IMR-90 (cell line): ENCODE measurements around the gene SH2D7. TPM values are rescaled to one million over a fixed set of nuclear protein-coding genes. Genes with fewer than 3 reads are reported as not detected.

ENCODE experiments used
- ATAC-seq: fragments of 200-7000 bp; cut with Tn5 transposase; 2 replicates; pipeline ENCODE4 v1.9.1; 2020; ENCODE audit warnings: low read depth, mild to moderate bottlenecking, moderate library complexity
- BruUV-seq: library from RNA; stranded (reverse); fragments of 400-500 nt; replicated peaks from 2 replicates; lab custom pipeline; 2021; lab: Mats Ljungman, UMichigan
- CTCF ChIA-PET: fragments of 300-600 bp; formaldehyde crosslinking; extraction: SDS; loops from one replicate; lab custom pipeline; 2021; ENCODE audit warnings: antibody characterized with exemption; lab: Yijun Ruan, JAX
- POLR2A ChIA-PET: fragments of 300-600 bp; sonication (Branson Sonifier 250); formaldehyde crosslinking; loops from one replicate; lab custom pipeline; 2022; ENCODE audit warnings: antibody characterized with exemption; ENCODE audit not compliant: unreplicated experiment; lab: Charles Lee
- DNase-seq: peaks from one replicate; pipeline ENCODE4 v3.0.0; 2013
- H2AFZ ChIP-seq: replicated peaks from 2 replicates; pipeline ENCODE3; 2013; ENCODE audit warnings: low read length, mild to moderate bottlenecking; ENCODE audit not compliant: poor library complexity
- H2AK5ac ChIP-seq: 2 replicates; pipeline ENCODE4 v1.6.1; 2013; ENCODE audit warnings: low read depth, low read length, inconsistent platforms
- H2AK9ac ChIP-seq: replicated peaks from 2 replicates; pipeline ENCODE3; 2013; ENCODE audit warnings: mild to moderate bottlenecking, low read depth, low read length, moderate library complexity; ENCODE audit not compliant: poor library complexity
- H2BK120ac ChIP-seq: 2 replicates; pipeline ENCODE4 v1.6.1; 2013; ENCODE audit warnings: low read depth, low read length, inconsistent platforms
- H2BK15ac ChIP-seq: 3 replicates; pipeline ENCODE4 v1.6.1; 2013; ENCODE audit warnings: low read depth, low read length, inconsistent platforms
- H2BK20ac ChIP-seq: 2 replicates; pipeline ENCODE4 v1.6.1; 2013; ENCODE audit warnings: low read depth, mild to moderate bottlenecking, inconsistent platforms, low read length, moderate library complexity
- H2BK5ac ChIP-seq: 2 replicates; pipeline ENCODE4 v1.6.1; 2013; ENCODE audit warnings: mild to moderate bottlenecking, low read depth, low read length, inconsistent platforms; ENCODE audit not compliant: poor library complexity, severe bottlenecking
- H3K14ac ChIP-seq: replicated peaks from 2 replicates; pipeline ENCODE4 v1.6.1; 2013; ENCODE audit warnings: low read depth, low read length, inconsistent platforms
- H3K18ac ChIP-seq: 2 replicates; pipeline ENCODE4 v1.6.1; 2013; ENCODE audit warnings: low read depth, low read length, control low read depth
- H3K23ac ChIP-seq: 2 replicates; pipeline ENCODE4 v1.6.1; 2013; ENCODE audit warnings: low read depth, low read length, inconsistent platforms
- H3K27ac ChIP-seq: 2 replicates; pipeline ENCODE4 v1.5.1; 2013; ENCODE audit warnings: mild to moderate bottlenecking, control low read depth, low read length; ENCODE audit not compliant: insufficient read depth
- H3K27me3 ChIP-seq: 2 replicates; pipeline ENCODE4 v1.6.1; 2013; ENCODE audit warnings: low read length; ENCODE audit not compliant: control insufficient read depth, insufficient read depth
- H3K36me3 ChIP-seq: 2 replicates; pipeline ENCODE4 v1.6.1; 2013; ENCODE audit warnings: low read length, mixed read lengths; ENCODE audit not compliant: control insufficient read depth, insufficient read depth
- H3K4ac ChIP-seq: 2 replicates; pipeline ENCODE4 v1.6.1; 2013; ENCODE audit warnings: low read depth, low read length, inconsistent platforms
- H3K4me1 ChIP-seq: 2 replicates; pipeline ENCODE4 v1.6.1; 2013; ENCODE audit warnings: low read length, mixed read lengths; ENCODE audit not compliant: control insufficient read depth, insufficient read depth
- H3K4me2 ChIP-seq: 2 replicates; pipeline ENCODE4 v1.6.1; 2013; ENCODE audit warnings: low read depth, mild to moderate bottlenecking, control low read depth, low read length, moderate library complexity
- H3K4me3 ChIP-seq: 2 replicates; pipeline ENCODE4 v1.5.1; 2013; ENCODE audit warnings: low read depth, mild to moderate bottlenecking, control low read depth, low read length, moderate library complexity; ENCODE audit not compliant: insufficient read depth
- H3K56ac ChIP-seq: 2 replicates; pipeline ENCODE4 v1.6.1; 2013; ENCODE audit warnings: low read length, inconsistent platforms; ENCODE audit not compliant: insufficient read depth; ENCODE audit errors: extremely low read depth
- H3K79me1 ChIP-seq, 2 experiments: 2 replicates each; pipeline ENCODE4 v1.6.1; 2013; ENCODE audit warnings: low read length in 2 of 2, inconsistent platforms in 1 of 2, low read depth in 1 of 2
- H3K9ac ChIP-seq: 2 replicates; pipeline ENCODE4 v1.6.1; 2013; ENCODE audit warnings: low read depth, low read length, control low read depth
- H3K9me1 ChIP-seq: 2 replicates; pipeline ENCODE4 v1.6.1; 2013; ENCODE audit warnings: low read length, inconsistent platforms; ENCODE audit not compliant: insufficient read depth
- H3K9me3 ChIP-seq: 2 replicates; pipeline ENCODE4 v1.6.1; 2013; ENCODE audit warnings: low read length; ENCODE audit not compliant: control insufficient read depth, insufficient read depth
- H4K20me1 ChIP-seq: 2 replicates; pipeline ENCODE4 v1.6.1; 2013; ENCODE audit warnings: low read length, inconsistent platforms; ENCODE audit not compliant: insufficient read depth
- H4K5ac ChIP-seq: 2 replicates; pipeline ENCODE4 v1.6.1; 2013; ENCODE audit warnings: mild to moderate bottlenecking, low read depth, low read length, control low read depth
- H4K8ac ChIP-seq, 2 experiments: 2 replicates each; pipeline ENCODE4 v1.6.1; 2013; ENCODE audit warnings: low read depth in 2 of 2, low read length in 2 of 2, control low read depth in 1 of 2, inconsistent platforms in 1 of 2
- H4K91ac ChIP-seq: 2 replicates; pipeline ENCODE4 v1.6.1; 2013; ENCODE audit warnings: low read depth, low read length, inconsistent platforms; ENCODE audit not compliant: insufficient read depth
- BHLHE40 ChIP-seq: fragments of 150-350 bp; IDR thresholded peaks from 2 replicates; pipeline ENCODE4 v1.6.1; 2016; ENCODE audit warnings: mild to moderate bottlenecking, low read depth, low read length
- MAFK ChIP-seq: IDR thresholded peaks from 2 replicates; pipeline ENCODE4 v1.6.1; 2012; ENCODE audit warnings: low read depth, low read length, improper control_type of control experiment
- MAZ ChIP-seq: IDR thresholded peaks from 2 replicates; pipeline ENCODE4 v1.6.1; 2012; ENCODE audit warnings: low read depth, mild to moderate bottlenecking, low read length, improper control_type of control experiment, moderate library complexity, borderline replicate concordance
- MXI1 ChIP-seq: IDR thresholded peaks from 2 replicates; pipeline ENCODE4 v1.6.1; 2012; ENCODE audit warnings: low read depth, mild to moderate bottlenecking, low read length, moderate library complexity, borderline replicate concordance
- POLR2A ChIP-seq: IDR thresholded peaks from 2 replicates; pipeline ENCODE4 v1.6.1; 2012; ENCODE audit warnings: mild to moderate bottlenecking, low read depth, low read length
- WGBS, 2 experiments: methylation state at CpG; one replicate each; pipeline versions ENCODE4 v1.1.5 to v1.1.7; 2013; ENCODE audit warnings: missing lambda C conversion rate in 2 of 2; ENCODE audit not compliant: insufficient read length in 1 of 2; ENCODE audit errors: extremely low coverage in 2 of 2; 5-methylcytosine and 5-hydroxymethylcytosine counted together
- dilution Hi-C: fragments of 300-500 bp; cut with HindIII; formaldehyde crosslinking; loops from one replicate; pipeline ENCODE4 v1.14.3; 2018; ENCODE audit warnings: low sequenced_read_pairs; ENCODE audit not compliant: unreplicated experiment
- in situ Hi-C: fragments of 300-500 bp; cut with MboI; formaldehyde crosslinking; loops from 3 replicates; pipeline ENCODE4 v1.14.3; 2019; ENCODE audit warnings: low sequenced_read_pairs, inconsistent platforms, mixed read lengths
- intact Hi-C: fragments of 100-400 bp; cut with micrococcal nuclease; formaldehyde crosslinking; loops from 2 replicates; pipeline ENCODE4 v1.10.0; 2022
- polyA plus RNA-seq, 3 experiments: library from polyadenylated mRNA; depleted of rRNA; stranded (reverse); fragments of >200 nt; gene quantifications; 2 replicates each; pipeline ENCODE4 v1.2.3, GENCODE V29; 2012; ENCODE audit warnings: low replicate concordance in 1 of 3
- total RNA-seq: library from RNA; depleted of rRNA; stranded (reverse); fragments of >200 nt; gene quantifications from 2 replicates; pipeline ENCODE4 v1.2.3, GENCODE V29; 2012

SH2D7 gene
- total and polyA plus RNA-seq, 2 of the 4 experiments (the other 2 are of a cell fraction), result not detected

- H3K9me3 ChIP-seq, result no peaks in the 10 kb centered on the region
- CTCF ChIA-PET, result no interaction called here
- peak within 1 kb of the TSS; percentile 76 for H3K4me3 ChIP-seq
- peak; percentile 99 for ATAC-seq
- peak within 1 kb of the TSS; percentile 75 for H3K9ac ChIP-seq
- H3K23ac ChIP-seq, result peak within 1 kb of the TSS; percentile 85
- dilution Hi-C loops (no loop called here), in situ Hi-C loops (no loop called here), intact Hi-C loops (no loop called here)
- peak within 1 kb of the TSS; percentile 55 for H3K27ac ChIP-seq
- POLR2A ChIA-PET, result interaction anchor here (0.6 to 0.7 kb wide), 3 partner anchors 69 to 696 kb away, joined by 3 to 8 read pairs (median 4); no protein-coding TSS in a partner anchor
- no peak within 1 kb of the TSS for H2BK20ac ChIP-seq
- peak within 1 kb of the TSS; percentile 91 for H3K14ac ChIP-seq
- no TSS peak for BruUV-seq
- H2BK15ac ChIP-seq, result no peak within 1 kb of the TSS
- peak within 1 kb of the TSS; percentile 59; the same call in 1 of the 2 replicates for H3K18ac ChIP-seq
- no peak within 1 kb of the TSS for H4K91ac ChIP-seq
- peaks cover 15 to 42% of the 10 kb centered on the region in 2 experiments; a peak in 3 of 4 replicates for H3K79me1 ChIP-seq
- H4K8ac ChIP-seq, result peak within 1 kb of the TSS; percentile 63 to 80; a peak in 3 of 4 replicates
- no peak within 1 kb of the TSS for H2BK120ac ChIP-seq
- H2AFZ ChIP-seq, result peak within 1 kb of the TSS; percentile 98
- DNase-seq, result peak; percentile 92
- H2AK9ac ChIP-seq, result peak within 1 kb of the TSS; percentile 84
- H4K5ac ChIP-seq, result peak within 1 kb of the TSS; percentile 52; the same call in 1 of the 2 replicates
- H3K4me1 ChIP-seq, result peaks cover 5% of the 10 kb centered on the region
- peaks cover 7% of the 10 kb centered on the region; the same call in 1 of the 2 replicates for H4K20me1 ChIP-seq
- H2AK5ac ChIP-seq, result peak within 1 kb of the TSS; percentile 55
- H3K4me2 ChIP-seq, result peak within 1 kb of the TSS; percentile 82
- peak within 1 kb of the TSS; percentile 80 for H3K4ac ChIP-seq
- 0% methylated on average over 31 of the region's 79 CpGs; no CpG with 5 or more reads in 1 of the 2 experiments for WGBS, 2 experiments
- peak within 1 kb of the TSS; percentile 82 for H3K56ac ChIP-seq
- H3K36me3 ChIP-seq, result no peaks in the 10 kb centered on the region
- H2BK5ac ChIP-seq, result peak within 1 kb of the TSS; percentile 78
- H3K27me3 ChIP-seq, result no peaks in the 10 kb centered on the region
- peaks cover 11% of the 10 kb centered on the region for H3K9me1 ChIP-seq
- TF ChIP-seq MAFK (no peak), MAZ (peak; percentile 87; the same call in 1 of the 2 replicates), POLR2A (peak; percentile 75), BHLHE40 (peak; percentile 59; the same call in 1 of the 2 replicates), MXI1 (peak; percentile 85; the same call in 1 of the 2 replicates)
Measured at GRCh38 chr15:78149068-78149804, 56.9 kb downstream of the SH2D7 start, which contains the start of gene IDH3A. TSS of gene IDH3A (plus strand) at chr15:78149362. CDS start at chr15:78149404, 42 bp downstream.
